Measurements from ENCODE around the gene PRRT4.
A peak's percentile ranks its signal among the peaks of the same experiment; 100 is the strongest.

PRRT4 gene

DNA sequence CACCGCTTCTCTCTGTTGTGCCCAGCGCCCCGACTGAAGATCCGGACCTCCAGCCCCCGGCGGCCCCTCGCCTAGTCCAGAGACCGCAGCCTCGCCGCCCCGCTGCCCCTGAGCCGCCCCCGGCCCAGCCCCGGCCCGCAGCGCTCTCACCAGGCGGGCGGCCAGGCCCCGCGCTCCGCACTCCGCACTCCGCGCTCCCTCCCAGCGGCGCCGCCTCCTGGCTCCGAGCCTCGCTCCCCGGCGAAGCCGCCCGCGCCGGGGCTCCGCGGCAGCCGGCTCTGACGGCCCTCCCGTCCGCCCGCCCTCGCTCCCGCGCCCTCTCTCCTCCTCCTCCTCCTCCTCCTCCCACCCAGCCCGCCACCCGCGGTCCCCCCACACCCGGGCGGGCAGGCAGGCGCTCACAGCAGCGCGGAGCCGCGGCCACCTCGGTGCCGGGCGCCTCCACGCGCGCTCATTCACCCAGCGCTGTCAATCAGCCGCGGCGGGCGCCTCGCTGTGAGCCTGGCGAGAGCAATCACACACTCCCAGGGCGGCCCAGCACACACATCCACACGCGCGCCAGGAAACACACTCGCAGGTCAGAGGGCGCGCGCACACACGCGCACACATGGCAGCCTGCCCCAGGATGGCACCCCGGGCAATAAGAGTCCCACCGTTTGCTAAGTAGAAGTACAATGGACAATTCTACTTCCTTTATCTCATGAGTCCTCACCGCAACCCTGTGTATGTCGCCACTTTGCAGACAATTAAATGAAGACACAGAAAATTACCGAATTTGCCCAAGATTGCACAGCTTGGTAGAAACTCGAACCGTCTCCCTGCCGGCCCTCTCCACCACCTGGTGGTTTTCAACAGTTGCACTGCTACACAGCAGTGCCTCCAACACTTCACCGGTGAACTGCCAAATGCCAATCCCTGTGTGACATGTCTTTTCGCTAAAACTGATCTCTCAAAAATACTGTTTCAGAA is at the start of gene PRRT4:
Gene PRRT4 (minus strand): TSS at position 280 of the 969 bp plus-strand sequence.
- peak; percentile 76 to 79 for DNase-seq

GRCh38 chr7:128410451-128410753 is 48.9 kb upstream of the PRRT4 start:
- no peak for DNase-seq

GRCh38 chr7:128409596-128410450 is 48.3 kb upstream of the PRRT4 start, which contains the start of gene IMPDH1:
IMPDH1 (minus strand) TSS chr7:128409982; CDS start chr7:128409901, 81 bp downstream.
- DNase-seq = peak; percentile 81 to 86

GRCh38 chr7:128408709-128409595 is 47.5 kb upstream of the PRRT4 start:
- no peak for DNase-seq

GRCh38 chr7:128407751-128408708 is 46.5 kb upstream of the PRRT4 start:
- no peak for DNase-seq

GRCh38 chr7:128407233-128407589 is 45.7 kb upstream of the PRRT4 start:
- DNase-seq = no peak

GRCh38 chr7:128406314-128407232 is 45.1 kb upstream of the PRRT4 start:
- DNase-seq = peak; percentile 84 to 89

- no peak for DNase-seq
Measured at GRCh38 chr7:128405471-128406313, 44.2 kb upstream of the PRRT4 start.

- no peak for DNase-seq
Measured at GRCh38 chr7:128404886-128405470, 43.5 kb upstream of the PRRT4 start.

GRCh38 chr7:128404143-128404681 is 42.7 kb upstream of the PRRT4 start:
- no peak for DNase-seq

GRCh38 chr7:128403676-128404075 is 42.2 kb upstream of the PRRT4 start:
- no peak for DNase-seq

DNA sequence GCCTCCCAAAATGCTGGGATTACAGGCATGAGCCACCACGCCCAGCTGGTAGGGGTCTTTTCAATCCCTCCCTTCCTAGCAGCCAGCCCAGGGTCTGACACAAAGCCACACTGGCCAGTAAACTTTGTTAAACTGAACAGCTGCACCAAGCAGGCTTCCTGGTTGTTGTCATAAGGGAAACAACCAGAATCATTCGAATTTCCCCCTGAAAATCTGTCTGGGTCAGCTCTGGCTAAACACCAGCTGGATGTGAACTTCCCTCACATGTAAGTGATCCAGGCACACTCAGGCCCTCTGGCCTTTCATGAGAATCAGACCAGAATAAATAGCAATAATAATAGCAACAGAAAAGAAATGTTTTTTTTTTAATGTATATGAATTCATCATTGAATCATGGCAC is 40.9 kb upstream of the PRRT4 start:
- peak in 1 of 2 donors; percentile 37 for DNase-seq

- no peak for DNase-seq
Measured at GRCh38 chr7:128400566-128400965, 39.1 kb upstream of the PRRT4 start.

GRCh38 chr7:128399991-128400390 is 38.5 kb upstream of the PRRT4 start:
- no peak for DNase-seq

GRCh38 chr7:128398841-128399135 is 37.3 kb upstream of the PRRT4 start:
- DNase-seq = no peak

- peak in 1 of 2 donors; percentile 80 for DNase-seq
Measured at GRCh38 chr7:128398016-128398840, 36.7 kb upstream of the PRRT4 start.

- DNase-seq = no peak
Measured at GRCh38 chr7:128396357-128396756, 34.9 kb upstream of the PRRT4 start.

DNA sequence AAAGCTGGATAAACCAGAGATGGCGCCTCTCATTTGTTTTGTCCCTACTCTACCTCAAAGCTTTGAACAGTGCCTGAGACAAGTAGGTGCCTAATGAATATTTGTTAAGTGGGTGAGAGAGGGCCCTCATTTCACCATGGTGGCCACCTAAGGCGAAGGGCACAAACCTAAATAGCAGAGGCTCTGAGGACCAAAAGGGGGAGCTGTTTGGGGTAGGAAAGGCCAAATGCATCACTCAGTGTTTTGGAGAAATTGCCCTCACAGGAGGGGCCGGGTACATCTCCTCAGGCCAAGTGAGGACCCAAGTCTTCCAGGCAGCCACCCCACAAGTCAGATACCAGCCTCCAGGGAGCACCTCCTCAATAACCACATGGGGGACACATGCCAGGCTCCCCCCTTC is 34.3 kb upstream of the PRRT4 start:
- DNase-seq = no peak

All from inflammatory macrophage treated with lipopolysaccharide for 1 hour (primary cell).